PC-3 (cell line): ENCODE data around the gene RNF130. TPM values are rescaled to one million over a fixed set of nuclear protein-coding genes. Genes with fewer than 3 reads are reported as not detected.

Source experiments
- ATAC-seq: fragments of 200-7000 bp; cut with Tn5 transposase; 2 replicates; pipeline ENCODE4 v1.9.1; 2020; ENCODE audit warnings: mild to moderate bottlenecking, moderate library complexity
- BruUV-seq: library from RNA; stranded (reverse); fragments of 400-500 nt; replicated peaks from 2 replicates; lab custom pipeline; 2021; lab: Mats Ljungman, UMichigan
- CTCF ChIA-PET: fragments of 300-600 bp; sonication (Branson Sonifier 250); formaldehyde crosslinking; loops from one replicate; lab custom pipeline; 2022; ENCODE audit warnings: antibody characterized with exemption; lab: Charles Lee
- POLR2A ChIA-PET: fragments of 300-600 bp; sonication (Branson Sonifier 250); formaldehyde crosslinking; loops from one replicate; lab custom pipeline; 2022; ENCODE audit warnings: antibody characterized with exemption; ENCODE audit not compliant: unreplicated experiment; lab: Charles Lee
- DNase-seq: peaks from one replicate; pipeline ENCODE4 v3.0.0-alpha.2; 2015
- H2AFZ ChIP-seq: fragments of 300-600 bp; sonication (generic); 2 replicates; pipeline ENCODE4 v1.6.0; 2016; ENCODE audit warnings: antibody characterized with exemption, low read length
- H3F3A ChIP-seq: fragments of 300-600 bp; sonication (generic); one replicate; pipeline ENCODE4 v1.6.0; 2017; ENCODE audit warnings: antibody characterized with exemption, low read length, control low read depth, mild to moderate bottlenecking; ENCODE audit not compliant: unreplicated experiment
- H3K27ac ChIP-seq: fragments of 300-600 bp; sonication (generic); 2 replicates; pipeline ENCODE4 v1.5.1; 2016; ENCODE audit warnings: mild to moderate bottlenecking, low read length
- H3K27me3 ChIP-seq: fragments of 300-600 bp; sonication (generic); 2 replicates; pipeline ENCODE4 v1.6.1; 2016; ENCODE audit warnings: low read length, mixed read lengths
- H3K36me3 ChIP-seq: fragments of 300-600 bp; sonication (generic); 2 replicates; pipeline ENCODE4 v1.6.1; 2016; ENCODE audit warnings: low read depth, mixed run types, low read length, mixed read lengths
- H3K4me1 ChIP-seq: fragments of 300-600 bp; sonication (generic); 2 replicates; pipeline ENCODE4 v1.5.1; 2016; ENCODE audit warnings: low read length; ENCODE audit not compliant: insufficient read depth
- H3K4me2 ChIP-seq: fragments of 300-600 bp; sonication (generic); 2 replicates; pipeline ENCODE4 v1.6.0; 2016; ENCODE audit warnings: low read length
- H3K4me3 ChIP-seq: fragments of 300-600 bp; sonication (generic); 2 replicates; pipeline ENCODE4 v1.5.1; 2016; ENCODE audit warnings: mild to moderate bottlenecking, low read length, mixed read lengths
- H3K79me2 ChIP-seq: fragments of 300-600 bp; sonication (generic); 2 replicates; pipeline ENCODE4 v1.6.1; 2017; ENCODE audit warnings: low read length, mixed read lengths
- H3K9ac ChIP-seq: fragments of 300-600 bp; sonication (generic); 2 replicates; pipeline ENCODE4 v1.6.0; 2016; ENCODE audit warnings: mild to moderate bottlenecking, low read length
- H3K9me2 ChIP-seq: fragments of 300-600 bp; sonication (generic); replicated peaks from 2 replicates; pipeline ENCODE4 v1.6.1; 2016; ENCODE audit warnings: mixed run types, low read length, mixed read lengths
- H3K9me3 ChIP-seq: fragments of 300-600 bp; sonication (generic); 2 replicates; pipeline ENCODE4 v1.6.1; 2016; ENCODE audit warnings: low read length, mixed read lengths
- H4K20me1 ChIP-seq: fragments of 300-600 bp; sonication (generic); 2 replicates; pipeline ENCODE4 v1.6.1; 2016; ENCODE audit warnings: low read length, mixed read lengths
- CTCF ChIP-seq: fragments of 300-600 bp; sonication (generic); conservative IDR thresholded peaks from 2 replicates; pipeline ENCODE4 v1.5.1; 2017; ENCODE audit warnings: antibody characterized with exemption, low read depth, mild to moderate bottlenecking, low read length
- EZH2 ChIP-seq: fragments of 300-600 bp; sonication (generic); IDR thresholded peaks from one replicate; pipeline ENCODE4 v1.6.1; 2017; ENCODE audit warnings: antibody characterized with exemption, mild to moderate bottlenecking, low read length; ENCODE audit not compliant: unreplicated experiment
- EZH2phosphoT487 ChIP-seq: fragments of 300-600 bp; sonication (generic); IDR thresholded peaks from 2 replicates; pipeline ENCODE4 v1.6.1; 2018; ENCODE audit warnings: mild to moderate bottlenecking, antibody characterized with exemption, low read length, borderline replicate concordance
- intact Hi-C: fragments of 100-400 bp; cut with micrococcal nuclease; formaldehyde crosslinking; loops from 2 replicates; pipeline ENCODE4 v1.9.0; 2023
- microRNA-seq: library from miRNA; unstranded; fragments of <30 nt; microRNA quantifications from one replicate; pipeline ENCODE4 v1.1.0, GENCODE V29; 2020; ENCODE audit not compliant: unreplicated experiment
- total RNA-seq: library from RNA; depleted of rRNA; stranded (reverse); fragments of >200 nt; gene quantifications from 2 replicates; pipeline ENCODE4 v1.2.3, GENCODE V29; 2014; rRNA removed

RNF130 gene
- total RNA-seq, 1 experiment from 2014 or later, result 31.2 TPM

GRCh38 chr5:179905161-179905560 lies 166.4 kb downstream of the RNF130 start:
- Histone ChIP-seq H3K4me3 (no peak overlapping the region), H3K9me3 (no peaks in the 10 kb centered on the region), H3K4me2 (no peak overlapping the region), H3K4me1 (peaks cover 13% of the 10 kb centered on the region), H3K9ac (no peak overlapping the region), H2AFZ (no peak overlapping the region), H4K20me1 (peaks cover 4% of the 10 kb centered on the region; the same call in 1 of the 2 replicates), H3F3A (no peaks in the 10 kb centered on the region), H3K27me3 (no peaks in the 10 kb centered on the region), H3K79me2 (peaks cover 29% of the 10 kb centered on the region), H3K36me3 (no peaks in the 10 kb centered on the region; the same call in none of the 2 replicates), H3K9me2 (no peaks in the 10 kb centered on the region), H3K27ac (no peak overlapping the region)
- DNase-seq, result no peak
- POLR2A ChIA-PET, result interaction anchor here (0.6 kb wide), 1 partner anchor 143 kb away, joined by 4 read pairs; no protein-coding TSS in a partner anchor
- intact Hi-C loops, result loop anchor here (5.0 kb wide), 1 partner anchor 187 kb away; no protein-coding TSS in a partner anchor
- TF ChIP-seq CTCF (no peak), EZH2 (no peak), EZH2phosphoT487 (no peak)
- BruUV-seq, result no TSS peak
- ATAC-seq, result no peak
- CTCF ChIA-PET, result no interaction called here

Small RNA genes within 50 kb of the gene (microRNA-seq; reads per million reads assigned to microRNA genes)
- gene MIR340, result 35.3 reads per million, percentile 53 among the genes with 10 or more reads in this experiment

Other genes starting within 250 kb of the RNF130 start
- 20.2 and 26.1 TPM in 2 replicates for gene MRNIP, start 212.9 kb downstream of the RNF130 start, total RNA-seq
- gene TBC1D9B, start 163.9 kb downstream of the RNF130 start, total RNA-seq, result 44.9 and 67.7 TPM in 2 replicates
- 0.29 TPM in 1 of 2 replicates, not detected in the other for gene RASGEF1C, start 137.5 kb upstream of the RNF130 start, total RNA-seq
- 26.5 and 35.9 TPM in 2 replicates for gene MAPK9, start 220.3 kb upstream of the RNF130 start, total RNA-seq